ENCODE data around the gene FRYL. TPM values are rescaled to one million over a fixed set of nuclear protein-coding genes. Genes with fewer than 3 reads are reported as not detected.

Gene FRYL
- total and polyA plus RNA-seq, 2 of the 8 experiments (the other 6 are each of a cell fraction or from before 2014, with no cell fraction given), result 8.0 to 36.5 TPM

GRCh38 chr4:48449151-48449550, 330.9 kb downstream of the FRYL start:
- Histone ChIP-seq H3K36me3 (ENCODE audit: control insufficient read depth in 2 of 4, insufficient read depth in 4 of 4, low read length in 3 of 4) (no peaks in the 10 kb centered on the region), H3K4me1 (replicated peaks in 1 of 4; ENCODE audit: control insufficient read depth in 3 of 4, insufficient read depth in 4 of 4, low read length in 3 of 4) (no peaks in the 10 kb centered on the region), H4K5ac (ENCODE audit: insufficient read length, low read depth, low read length) (no peak overlapping the region), H2BK20ac (ENCODE audit: low read length) (no peak overlapping the region), H2BK5ac (ENCODE audit: low read depth, low read length) (no peak overlapping the region), H2AFZ (ENCODE audit: low read length) (peak overlapping the region; percentile 74), H2BK120ac (replicated peaks; ENCODE audit: low read depth, low read length) (no peak overlapping the region), H3K23me2 (ENCODE audit: low read depth, low read length) (no peaks in the 10 kb centered on the region), H3K27me3 (replicated peaks in 1 of 4; ENCODE audit: control insufficient read depth in 3 of 4, extremely low read depth in 1 of 4, insufficient read depth in 3 of 4, low read length in 3 of 4) (no peaks in the 10 kb centered on the region), H3K4me3 (ENCODE audit: extremely low read depth in 1 of 4, insufficient read depth in 2 of 4, low read depth in 3 of 4, low read length in 4 of 4) (no peak overlapping the region), H3K79me1 (ENCODE audit: low read depth, low read length) (no peaks in the 10 kb centered on the region), H4K91ac (replicated peaks; ENCODE audit: insufficient read length, low read length) (no peak overlapping the region), H2AK5ac (ENCODE audit: low read depth, low read length) (no peak overlapping the region; the same call in 1 of the 2 replicates), H4K8ac (ENCODE audit: extremely low read depth, insufficient read depth, low read length) (no peak overlapping the region), H3K56ac (replicated peaks; ENCODE audit: insufficient read length, low read depth, low read length) (no peak overlapping the region), H2BK15ac (ENCODE audit: low read length) (no peak overlapping the region), H3K4ac (replicated peaks; ENCODE audit: insufficient read length, low read depth, low read length) (no peak overlapping the region), H3K14ac (ENCODE audit: insufficient read length) (no peak overlapping the region), H3K9me3 (ENCODE audit: insufficient read depth in 2 of 2, low read depth in 1 of 2, low read length in 1 of 2) (no peaks in the 10 kb centered on the region), H3K79me2 (ENCODE audit: control insufficient read depth in 1 of 2, insufficient read depth in 2 of 2, low read length in 2 of 2) (no peaks in the 10 kb centered on the region), H3K18ac (ENCODE audit: extremely low read depth, low read length) (no peak overlapping the region), H3K4me2 (ENCODE audit: insufficient read depth in 1 of 2, low read depth in 2 of 2, low read length in 2 of 2) (no peak overlapping the region), H4K20me1 (replicated peaks in 1 of 2; ENCODE audit: control insufficient read depth in 1 of 2, insufficient read depth in 2 of 2, low read length in 2 of 2) (no peaks in the 10 kb centered on the region), H3K9ac (replicated peaks in 1 of 4; ENCODE audit: extremely low read depth in 1 of 4, low read depth in 3 of 4, low read length in 3 of 4) (no peak overlapping the region), H3K27ac (ENCODE audit: low read depth, low read length) (no peak overlapping the region), H3K23ac (ENCODE audit: insufficient read length) (no peak overlapping the region), H2BK12ac (ENCODE audit: low read depth, low read length) (no peak overlapping the region)
- WGBS, 2 experiments (ENCODE audit: extremely low coverage in 1 of 2, insufficient coverage in 1 of 2, insufficient read length in 1 of 2, insufficient replicate concordance in 2 of 2, low coverage in 1 of 2, low lambda C conversion rate in 2 of 2, missing lambda C conversion rate in 1 of 2), result 93% methylated on average over 10 of the region's 10 CpGs; no CpG with 5 or more reads in 1 of the 2 experiments
- DNase-seq (ENCODE audit: low read depth in 1 of 2, low spot score in 2 of 2) (no peak), FAIRE-seq (no peak)
- TF ChIP-seq RNF2 (IDR thresholded peaks at IDR 0.05; ENCODE audit: borderline replicate concordance, low read depth, low read length, missing control alignments, poor library complexity, severe bottlenecking) (no peak), CTBP2 (IDR thresholded peaks at IDR 0.05; ENCODE audit: borderline replicate concordance, insufficient read depth, insufficient read length, low read length) (no peak), FOSL1 (IDR thresholded peaks at IDR 0.05; ENCODE audit: insufficient read depth, low read depth, low read length) (no peak), ASH2L (IDR thresholded peaks at IDR 0.05; ENCODE audit: low read length) (no peak), POLR2AphosphoS5 (IDR thresholded peaks at IDR 0.05; ENCODE audit: low read depth, low read length) (no peak), RBBP5 (IDR thresholded peaks at IDR 0.05; ENCODE audit: borderline replicate concordance, low read depth, low read length) (no peak), CTCF (IDR thresholded peaks at IDR 0.05; ENCODE audit: control extremely low read depth in 1 of 3, insufficient read depth in 1 of 3, low read depth in 1 of 3, low read length in 3 of 3) (no peak), SRF (IDR thresholded peaks at IDR 0.05; ENCODE audit: low read depth, low read length) (no peak), SIN3A (conservative IDR thresholded peaks at IDR 0.05 in 1 of 2, IDR thresholded peaks at IDR 0.05 in 1 of 2; ENCODE audit: low read depth in 1 of 2, low read length in 2 of 2) (no peak)
- POLR2A ChIA-PET (ENCODE audit: partially characterized antibody), result no interaction called here
- CTCF ChIA-PET (ENCODE audit: partially characterized antibody), result interaction anchor here (1.3 kb wide), 1 partner anchor 11 kb away, joined by 3 read pairs; no protein-coding TSS in a partner anchor

Data from H1 (cell line).